GM18873 (cell line): ENCODE measurements around the gene NMNAT2.

Source experiments
- ATAC-seq: cut with Tn5 transposase; IDR thresholded peaks from one replicate; pipeline ENCODE4 v1.9.1; 2021; ENCODE audit warnings: mild to moderate bottlenecking, moderate library complexity, moderate number of reproducible peaks; ENCODE audit not compliant: unreplicated experiment, low FRiP score

The NMNAT2 gene

DNA sequence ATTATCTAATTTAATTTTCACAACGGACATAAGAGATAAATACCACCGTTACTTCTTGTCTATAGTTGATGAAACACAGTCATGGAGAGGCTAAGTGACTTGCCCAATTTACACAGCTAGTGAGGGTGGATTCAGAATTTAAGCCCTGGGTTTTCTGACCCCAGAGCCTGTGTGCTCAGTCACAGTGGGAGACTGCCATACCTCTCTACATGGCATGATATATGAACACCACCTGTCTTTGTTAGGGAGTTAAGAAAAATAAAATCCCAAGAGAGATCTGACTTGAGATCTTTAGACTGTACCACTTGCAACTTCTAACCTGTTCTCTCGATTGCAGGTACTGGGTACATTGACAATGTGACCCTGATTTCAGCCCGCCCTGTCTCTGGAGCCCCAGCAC, 191.8 kb downstream of the NMNAT2 start:
- no peak for ATAC-seq

DNA sequence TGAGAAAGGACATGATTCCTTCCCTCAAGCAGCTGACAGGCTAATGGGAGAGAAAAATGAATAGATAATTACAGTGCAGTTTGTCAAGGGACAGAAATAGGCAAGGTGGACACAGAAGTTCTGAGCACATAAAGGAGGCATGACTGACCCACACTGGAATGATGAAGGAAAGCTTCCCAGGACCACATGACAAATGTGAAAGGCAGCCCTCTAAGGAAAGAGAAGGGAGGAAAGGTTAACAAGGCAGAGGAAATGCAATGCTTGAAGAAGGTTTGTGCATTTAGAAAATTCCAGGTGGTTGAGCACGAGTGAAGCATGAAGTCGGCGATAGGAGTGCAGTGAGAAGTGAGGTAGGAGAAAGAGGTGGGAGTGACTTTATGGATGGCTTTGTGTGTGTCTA, 194.7 kb downstream of the NMNAT2 start:
- no peak for ATAC-seq

DNA sequence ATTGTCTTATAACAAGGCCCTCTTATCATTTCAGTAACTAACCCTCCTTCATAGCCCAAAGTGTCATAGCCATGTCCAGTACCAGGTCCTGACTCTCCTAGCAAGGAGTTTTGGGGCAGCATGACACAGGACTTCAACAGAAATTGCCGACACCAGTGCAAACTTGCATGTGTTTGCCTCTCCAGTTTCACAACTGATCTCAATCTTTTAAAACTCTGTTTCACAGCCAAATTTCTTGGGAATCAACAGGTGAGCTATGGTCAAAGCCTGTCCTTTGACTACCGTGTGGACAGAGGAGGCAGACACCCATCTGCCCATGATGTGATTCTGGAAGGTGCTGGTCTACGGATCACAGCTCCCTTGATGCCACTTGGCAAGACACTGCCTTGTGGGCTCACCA, 195.3 kb downstream of the NMNAT2 start:
- no peak for ATAC-seq

DNA sequence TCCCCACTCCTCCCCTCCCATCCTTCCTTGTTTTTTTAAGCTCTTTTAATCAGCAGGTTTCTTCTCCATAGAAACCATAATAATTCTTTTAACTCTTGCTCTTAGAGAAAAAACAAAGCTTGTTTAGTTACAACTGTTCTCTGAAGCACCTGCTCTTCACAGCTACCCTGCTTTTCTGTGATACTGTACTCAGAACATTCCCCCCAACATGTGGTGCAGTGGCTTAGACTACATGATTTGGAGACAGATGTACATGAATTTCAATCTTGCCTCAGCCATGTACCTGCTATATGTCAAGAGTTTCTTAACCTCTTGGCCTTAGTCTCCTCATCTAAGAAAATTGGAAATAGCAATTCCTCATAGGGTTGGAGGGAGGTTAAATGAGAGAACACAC, 198.6 kb downstream of the NMNAT2 start:
- no peak for ATAC-seq

DNA sequence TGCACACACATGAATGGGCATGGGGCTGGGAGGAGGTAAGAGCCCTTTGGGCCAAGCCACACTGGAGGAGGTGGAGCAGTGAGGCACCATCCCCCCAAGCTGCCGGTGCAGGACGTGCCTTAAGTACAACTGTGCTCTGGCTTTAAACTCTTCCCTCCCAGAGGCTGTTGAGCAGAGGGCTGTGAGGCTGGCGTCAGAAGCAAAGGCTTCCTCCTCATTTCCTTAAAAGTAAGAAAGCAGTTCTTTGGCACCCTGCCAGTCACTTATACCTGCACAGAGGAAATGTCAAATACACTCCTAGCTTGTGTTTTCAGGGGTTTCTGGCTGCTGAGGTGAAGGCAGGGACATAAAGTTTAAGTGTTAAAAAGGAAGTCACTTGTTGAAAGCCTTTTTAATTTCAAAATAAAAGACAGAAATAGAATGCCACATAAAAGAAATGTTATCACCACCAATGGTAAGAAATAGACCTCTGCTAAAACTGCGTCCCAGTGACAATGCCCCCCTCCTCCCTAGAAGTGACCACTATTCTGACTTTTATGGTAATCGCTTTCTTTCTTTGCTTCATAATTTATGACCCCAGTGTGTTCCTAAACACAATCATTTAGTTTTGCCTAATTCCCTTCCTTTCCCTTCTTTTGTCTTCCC, 199.1 kb downstream of the NMNAT2 start:
- ATAC-seq: no peak

DNA sequence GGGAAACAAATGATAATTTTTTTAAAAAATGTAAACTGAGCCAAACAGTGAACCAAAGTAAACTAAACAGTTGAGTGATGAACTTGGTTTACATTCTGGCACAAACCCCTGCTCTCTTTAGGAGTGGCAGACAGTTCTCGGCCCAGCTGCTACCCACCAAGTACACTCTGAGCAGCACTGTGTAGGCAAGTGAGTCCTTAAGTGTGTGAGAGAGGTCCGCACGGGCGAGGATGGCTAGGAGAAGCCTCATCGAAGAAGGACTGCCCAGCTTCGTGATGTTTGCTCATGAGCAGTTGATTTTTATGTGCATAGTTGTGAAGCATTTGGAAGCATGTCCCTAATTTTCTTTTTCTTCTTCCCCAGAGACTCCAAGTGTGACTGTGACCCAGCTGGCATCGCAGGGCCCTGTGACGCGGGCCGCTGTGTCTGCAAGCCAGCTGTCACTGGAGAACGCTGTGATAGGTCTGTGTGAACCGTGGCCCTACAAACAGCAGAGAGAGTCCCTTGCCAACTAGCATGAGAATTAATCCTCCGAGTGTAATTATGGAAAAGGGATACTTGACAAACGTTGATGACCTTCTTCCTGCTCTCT, 200.1 kb downstream of the NMNAT2 start:
- no peak for ATAC-seq

DNA sequence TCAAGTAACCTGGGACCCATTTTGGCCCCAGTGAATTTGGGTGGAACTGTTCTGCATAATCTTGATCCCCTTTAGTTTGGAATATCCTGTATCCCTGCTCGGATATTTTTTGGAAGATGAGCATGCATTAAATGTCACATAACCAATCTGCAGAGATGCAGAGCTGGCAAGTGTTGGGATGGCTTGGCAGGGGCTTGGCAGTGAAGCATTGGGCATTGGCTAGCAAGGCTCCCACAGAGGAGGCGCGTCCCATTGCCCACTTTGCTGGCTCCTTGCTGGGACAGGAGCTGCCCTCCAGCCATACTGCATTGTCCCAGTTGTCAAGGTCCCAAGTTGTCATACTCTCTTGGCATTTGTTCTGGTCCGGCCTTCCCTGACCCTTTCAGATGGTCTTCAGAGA, 202.2 kb downstream of the NMNAT2 start:
- ATAC-seq: no peak

DNA sequence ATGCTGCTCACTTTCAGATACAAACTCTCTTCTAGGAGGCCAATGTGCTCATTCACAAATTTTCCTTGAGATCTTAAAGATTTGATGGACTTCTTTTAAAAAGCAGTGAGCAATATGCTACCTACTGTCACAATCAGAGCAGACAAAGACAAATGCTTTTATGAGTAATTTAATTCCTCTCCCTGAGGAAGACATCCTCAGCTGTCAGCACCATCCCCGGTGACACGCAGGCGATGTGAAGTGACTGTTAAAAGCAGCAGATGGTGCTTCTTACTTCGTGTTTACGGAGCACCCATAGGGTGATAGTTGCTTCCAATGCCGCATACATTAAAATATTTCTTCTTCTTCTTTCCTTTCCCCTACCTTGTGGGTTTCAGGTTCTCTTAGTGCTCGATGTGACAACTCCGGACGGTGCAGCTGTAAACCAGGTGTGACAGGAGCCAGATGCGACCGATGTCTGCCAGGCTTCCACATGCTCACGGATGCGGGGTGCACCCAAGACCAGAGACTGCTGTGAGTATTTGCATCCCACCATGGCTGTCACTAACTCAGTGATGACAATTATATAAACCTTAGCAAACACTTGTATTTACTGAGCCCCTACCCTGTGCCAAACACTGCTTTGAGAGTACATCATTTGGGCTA, 203.0 kb downstream of the NMNAT2 start:
- ATAC-seq: no peak

DNA sequence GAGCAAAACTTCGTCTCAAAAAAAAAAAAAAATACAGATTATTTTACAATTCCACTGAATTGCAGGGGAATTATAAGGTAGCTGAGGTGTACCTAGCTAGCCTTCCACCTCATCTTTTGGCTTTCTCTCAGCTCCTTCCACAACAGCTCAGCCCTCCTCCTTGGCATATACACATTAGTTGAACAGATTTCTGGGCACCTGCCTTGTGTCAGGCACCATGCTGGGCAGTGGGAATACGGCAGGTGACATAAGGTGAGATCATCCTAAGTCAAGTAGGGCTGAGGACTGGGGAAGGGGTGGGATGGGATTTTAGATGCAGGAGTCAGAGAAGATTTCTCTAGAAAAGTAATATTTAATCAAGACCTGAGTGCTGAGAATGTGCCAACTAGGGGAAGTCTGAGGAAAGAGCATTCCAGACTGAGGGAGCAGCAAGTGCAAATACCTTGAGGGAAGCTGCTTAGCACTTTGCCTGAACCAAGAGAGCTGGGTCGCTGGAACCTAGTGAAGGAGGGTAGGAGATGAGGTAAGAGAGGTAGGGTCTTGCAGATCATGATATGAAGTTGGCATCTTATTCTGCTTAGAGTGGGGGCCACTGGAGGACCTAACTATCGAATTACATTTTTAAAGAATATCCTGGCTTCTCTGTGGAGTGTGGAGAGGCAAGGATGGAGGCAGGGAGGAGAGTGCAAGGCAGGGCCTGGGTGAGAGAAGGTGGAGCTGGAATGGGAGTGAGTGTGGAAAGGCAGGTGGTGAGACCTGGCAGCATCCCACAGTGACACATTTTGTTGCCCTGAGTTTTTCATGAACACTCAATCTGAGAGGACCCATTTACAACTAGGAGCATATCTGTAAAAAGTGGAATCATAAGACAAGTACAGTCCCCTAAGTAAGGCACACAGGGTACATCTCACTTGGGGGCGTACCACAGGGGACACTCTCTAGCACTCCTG, 203.9 kb downstream of the NMNAT2 start:
- ATAC-seq: no peak

DNA sequence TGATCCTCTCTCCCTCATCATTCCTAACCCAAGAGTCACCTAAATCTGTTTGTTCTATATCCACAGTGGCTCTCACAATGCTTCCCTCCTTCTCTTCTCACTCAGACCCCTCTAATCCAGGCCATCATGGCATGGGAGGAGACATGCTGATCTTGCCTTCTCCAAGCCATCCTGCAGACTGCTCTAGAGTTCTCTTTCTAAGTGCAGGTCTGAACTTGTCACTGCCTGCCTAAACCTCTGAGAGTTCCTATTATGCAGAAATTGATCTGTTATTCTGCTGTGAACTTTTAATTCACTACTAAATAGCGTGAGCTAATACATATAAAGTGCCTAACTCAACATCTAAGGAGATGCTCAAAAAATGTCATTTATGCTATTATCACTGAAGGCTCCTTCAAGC, 205.3 kb downstream of the NMNAT2 start:
- ATAC-seq: no peak

DNA sequence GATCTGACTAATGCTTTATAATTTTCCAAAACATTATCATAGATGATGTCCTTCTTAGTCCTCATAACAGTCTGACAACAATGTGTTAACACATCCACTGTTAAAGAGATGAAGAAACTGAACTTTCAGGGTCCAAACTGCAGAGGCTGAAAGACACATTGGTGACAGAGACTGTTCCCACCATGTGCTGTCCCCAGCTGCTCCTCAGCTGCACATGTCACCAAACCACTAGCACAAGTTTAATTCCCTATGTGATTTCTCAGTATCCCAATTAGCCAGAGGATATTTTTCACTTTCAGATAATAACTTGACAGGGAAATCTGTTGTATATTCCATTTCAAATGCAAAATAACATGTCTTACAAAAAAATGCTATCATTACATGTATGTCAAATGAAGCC, 207.5 kb downstream of the NMNAT2 start:
- ATAC-seq: no peak

DNA sequence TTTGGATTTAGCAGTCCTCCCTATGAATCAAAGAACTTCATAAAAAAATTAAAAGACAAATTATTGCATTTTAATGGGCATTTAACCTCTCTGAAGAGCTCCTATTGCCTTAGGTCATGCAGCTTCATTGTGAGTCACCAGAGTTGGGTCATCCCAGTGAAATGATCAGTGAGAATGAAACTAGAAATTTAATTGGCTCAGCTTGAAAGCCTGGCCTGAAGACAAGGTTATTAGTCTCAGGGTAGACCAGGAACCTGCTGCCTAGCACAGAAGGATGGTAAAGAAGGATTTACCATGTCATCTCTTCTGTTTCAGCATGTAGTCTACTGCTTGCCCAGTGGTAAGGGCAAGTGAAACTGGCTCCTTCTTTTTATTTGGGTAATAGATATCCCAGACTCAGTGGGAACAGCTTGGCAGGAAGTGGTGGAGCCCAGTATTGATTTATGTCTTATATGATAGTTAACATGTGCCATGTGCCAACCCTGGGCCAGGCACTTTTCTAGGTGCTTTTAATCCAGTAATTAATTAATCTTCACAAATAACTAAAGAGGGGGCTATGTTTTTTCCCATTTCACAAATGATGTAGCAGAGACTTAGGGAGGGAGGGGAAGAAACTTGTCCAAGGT, 208.5 kb downstream of the NMNAT2 start:
- ATAC-seq: no peak

DNA sequence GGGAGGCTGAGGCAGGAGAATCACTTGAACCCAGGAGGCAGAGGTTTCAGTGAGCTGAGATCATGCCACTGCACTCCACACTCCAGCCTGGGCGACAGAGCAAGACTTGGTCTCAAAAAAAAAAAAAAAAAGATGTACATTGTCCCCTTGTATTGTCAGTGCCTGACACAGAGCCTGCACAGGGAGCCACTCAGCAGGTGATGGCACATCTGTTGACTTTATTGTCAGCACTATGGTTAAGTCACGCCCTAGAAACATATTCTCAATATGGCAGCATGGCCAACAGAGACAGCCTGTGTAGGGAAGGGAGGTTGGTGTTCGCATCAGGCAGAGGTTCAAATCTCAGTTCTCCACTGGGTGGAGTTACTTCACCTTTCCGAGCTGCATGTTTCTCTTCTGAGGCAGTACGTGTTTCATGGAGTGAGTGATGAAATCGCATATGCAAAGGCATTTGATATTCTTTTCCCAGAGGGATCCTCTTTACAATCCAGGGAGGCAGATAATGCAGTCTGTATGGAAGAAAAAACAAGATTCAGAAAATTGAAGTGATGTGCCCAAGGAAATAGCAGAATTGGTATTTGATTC, 211.6 kb downstream of the NMNAT2 start:
- ATAC-seq: no peak

DNA sequence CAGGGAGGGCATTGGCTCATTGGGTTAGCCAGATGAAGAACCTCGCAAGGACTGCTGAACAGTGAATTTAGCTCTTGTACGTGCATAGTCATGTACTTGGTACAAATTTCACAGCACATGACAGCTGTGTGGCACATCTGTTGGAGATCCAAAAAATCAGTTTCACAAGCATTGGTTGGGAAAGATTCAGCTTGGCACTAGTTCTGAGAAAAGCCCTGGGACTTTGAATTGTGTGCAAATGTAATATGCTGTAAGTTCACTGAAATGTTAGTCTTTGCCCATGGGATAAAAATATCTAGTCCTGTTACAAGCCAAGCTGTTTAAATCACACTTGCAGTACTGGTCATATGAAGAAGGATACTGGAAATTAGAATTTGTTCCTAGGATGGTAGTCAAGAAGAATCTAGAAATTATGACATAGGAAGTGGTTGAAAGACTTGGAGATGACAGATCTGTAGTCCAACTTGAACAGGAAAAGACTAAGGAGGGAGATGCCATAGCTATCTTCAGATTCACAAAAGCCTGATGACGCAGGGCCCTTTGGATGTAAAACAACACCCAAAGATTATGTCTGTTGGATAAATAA, 212.9 kb downstream of the NMNAT2 start:
- no peak for ATAC-seq

DNA sequence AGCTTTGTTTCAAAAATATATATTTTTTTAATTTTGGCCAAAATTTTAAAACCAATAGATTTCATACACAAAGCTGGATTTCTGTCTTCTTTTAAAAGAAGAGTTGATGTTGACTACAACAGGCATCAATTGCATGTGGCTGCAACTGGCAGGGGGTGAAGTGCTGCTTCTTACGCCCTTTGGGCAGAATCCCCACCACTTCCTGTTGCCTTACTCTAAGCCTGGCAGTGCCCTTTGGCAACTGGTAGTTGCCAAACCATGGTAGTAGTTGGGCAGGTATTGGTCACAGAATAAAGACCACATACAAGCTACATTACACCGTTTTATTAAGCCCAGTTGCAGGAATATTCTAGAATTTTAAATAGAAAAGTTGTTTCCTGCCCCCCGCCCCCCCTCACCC, 215.1 kb downstream of the NMNAT2 start:
- ATAC-seq: no peak

DNA sequence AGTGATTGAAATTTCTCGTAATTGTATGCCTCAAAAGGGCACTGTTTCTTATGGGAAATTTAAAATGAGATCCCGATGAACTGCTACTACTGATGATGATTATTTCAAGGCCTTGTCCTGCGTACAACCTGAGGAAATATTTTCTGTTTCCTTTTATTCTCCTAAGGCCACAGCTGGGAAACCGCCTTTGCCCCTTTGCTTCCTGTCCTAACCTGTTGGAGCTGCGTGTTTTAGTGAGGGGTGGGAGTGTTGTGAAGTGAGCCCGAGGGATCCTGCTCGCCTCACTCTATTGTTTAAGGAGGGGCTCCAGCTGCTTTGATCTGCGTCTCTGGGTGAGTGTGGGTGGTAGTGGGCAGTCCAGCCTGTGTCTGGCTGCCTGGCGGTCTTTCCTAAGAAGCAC, 217.7 kb downstream of the NMNAT2 start:
- no peak for ATAC-seq

DNA sequence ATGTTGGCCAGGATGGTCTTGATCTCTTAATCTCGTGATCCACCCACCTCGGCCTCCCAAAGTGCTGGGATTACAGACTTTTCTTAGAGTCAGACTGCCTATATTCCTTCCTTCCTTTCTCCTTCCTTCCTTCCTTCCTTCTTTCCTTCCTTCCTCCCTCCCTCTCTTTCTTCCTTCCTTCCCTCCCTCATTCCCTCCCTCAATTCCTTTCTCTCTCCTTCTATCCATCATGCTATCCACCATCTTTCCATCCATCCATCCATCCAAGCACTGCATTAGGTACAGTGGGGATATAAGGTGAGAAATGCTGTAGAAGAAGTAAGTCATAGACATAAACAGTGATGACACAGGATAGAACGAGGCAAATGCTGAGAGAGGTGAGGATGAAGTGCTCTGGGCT, 218.9 kb downstream of the NMNAT2 start:
- no peak for ATAC-seq

DNA sequence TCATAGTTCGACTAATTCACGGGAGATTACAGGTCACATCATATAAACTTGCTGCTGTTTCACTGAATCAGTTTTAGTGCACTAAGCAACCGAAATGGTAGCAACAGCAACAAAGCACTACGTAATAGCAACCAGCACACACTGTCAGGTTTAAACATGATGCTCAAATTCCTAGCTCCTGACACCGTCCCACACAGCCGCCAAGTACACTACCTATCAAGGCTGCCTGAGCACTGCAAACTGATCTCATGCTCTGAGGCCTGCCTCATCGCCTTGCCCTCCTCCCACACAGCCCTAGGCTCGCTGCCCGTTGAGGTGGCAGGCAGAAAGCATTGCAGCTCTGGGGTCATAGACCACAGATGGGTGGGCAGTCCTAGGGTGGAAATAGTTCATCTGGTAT, 219.7 kb downstream of the NMNAT2 start:
- no peak for ATAC-seq
